ENCODE measurements around the gene ZNF668.

GRCh38 chr16:31020536-31020935 lies 53.5 kb downstream of the ZNF668 start:
- TF ChIP-seq CTCF (IDR thresholded peaks at IDR 0.05) (no peak), EP300 (IDR thresholded peaks at IDR 0.05) (no peak), POLR2A (IDR thresholded peaks at IDR 0.05) (no peak)

All from stomach (tissue), 4 donors.